HUES64 (cell line): ENCODE data around the gene GRIN2A.

Experiments
- H3K27ac ChIP-seq: 2 replicates; pipeline ENCODE4 v1.7.0; 2013; ENCODE audit warnings: low read depth, low read length, inconsistent platforms
- H3K27me3 ChIP-seq: 2 replicates; pipeline ENCODE4 v1.6.1; 2013; ENCODE audit warnings: mild to moderate bottlenecking, low read length; ENCODE audit not compliant: insufficient read depth
- H3K36me3 ChIP-seq: 2 replicates; pipeline ENCODE4 v1.6.1; 2013; ENCODE audit warnings: mild to moderate bottlenecking, low read length; ENCODE audit not compliant: insufficient read depth
- H3K4me1 ChIP-seq: 2 replicates; pipeline ENCODE4 v1.6.1; 2013; ENCODE audit warnings: mild to moderate bottlenecking, low read length, moderate library complexity; ENCODE audit not compliant: insufficient read depth
- H3K4me3 ChIP-seq: 2 replicates; pipeline ENCODE4 v1.5.1; 2013; ENCODE audit warnings: mild to moderate bottlenecking, low read length, moderate library complexity
- H3K9ac ChIP-seq: 2 replicates; pipeline ENCODE4 v1.6.1; 2013; ENCODE audit warnings: mild to moderate bottlenecking, low read depth, low read length
- H3K9me3 ChIP-seq: 2 replicates; pipeline ENCODE4 v1.6.1; 2013; ENCODE audit warnings: low read depth, low read length; ENCODE audit not compliant: insufficient read depth
- WGBS: fragments of 150-250, 120-280 bp; methylation state at CpG from one replicate; pipeline ENCODE4 v1.1.7; 2013; ENCODE audit warnings: missing lambda C conversion rate; 5-methylcytosine and 5-hydroxymethylcytosine counted together

Gene GRIN2A

GRCh38 chr16:10086620-10087019, 95.6 kb downstream of the GRIN2A start:
- no peak overlapping the region for H3K27ac ChIP-seq
- no peaks in the 10 kb centered on the region for H3K9me3 ChIP-seq
- WGBS: 65% methylated on average over 3 of the region's 3 CpGs
- no peak overlapping the region for H3K4me3 ChIP-seq
- no peaks in the 10 kb centered on the region for H3K36me3 ChIP-seq
- H3K4me1 ChIP-seq: no peaks in the 10 kb centered on the region
- no peak overlapping the region for H3K9ac ChIP-seq
- H3K27me3 ChIP-seq: no peaks in the 10 kb centered on the region

DNA sequence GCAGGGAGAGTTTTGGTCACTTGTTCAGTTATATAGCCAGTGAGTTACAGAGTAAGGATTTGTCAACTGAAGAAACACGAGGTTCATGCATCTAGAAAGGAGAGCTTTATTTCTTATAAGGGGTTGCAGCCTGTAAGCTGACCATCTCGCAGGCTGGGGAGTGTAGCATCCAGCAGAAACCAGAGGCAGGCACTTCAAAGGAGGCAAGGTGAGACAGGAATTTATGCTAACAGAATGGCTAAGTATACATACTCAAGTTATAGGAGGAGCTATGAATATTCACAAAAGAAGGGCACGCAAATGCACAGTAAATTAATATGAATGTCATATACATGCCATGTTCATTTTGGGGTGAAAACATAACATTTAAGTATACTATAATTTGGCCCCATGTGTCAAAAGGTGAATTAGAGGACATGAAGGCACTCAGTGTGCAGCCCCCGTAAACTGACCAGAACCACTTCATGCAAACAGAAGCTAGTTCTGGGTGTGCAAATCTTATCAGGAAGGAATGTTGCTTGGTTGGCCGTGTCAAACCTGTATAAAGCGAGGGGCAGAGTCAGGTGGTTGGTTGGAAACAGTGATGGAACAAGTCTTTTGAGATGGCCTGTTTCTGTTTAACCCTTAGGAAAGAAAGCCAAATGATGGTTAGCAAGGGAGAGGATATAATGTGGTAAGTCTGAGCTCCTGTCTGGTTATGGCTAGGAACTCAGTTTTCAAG, 97.0 kb downstream of the GRIN2A start:
- Histone ChIP-seq H3K9ac (no peak overlapping the region), H3K27me3 (no peaks in the 10 kb centered on the region), H3K36me3 (no peaks in the 10 kb centered on the region), H3K4me3 (no peak overlapping the region), H3K27ac (no peak overlapping the region), H3K4me1 (peaks cover 7% of the 10 kb centered on the region; the same call in 1 of the 2 replicates), H3K9me3 (no peaks in the 10 kb centered on the region)
- 88% methylated on average over 5 of the region's 6 CpGs for WGBS

- H3K4me3 ChIP-seq: no peak overlapping the region
- no peak overlapping the region for H3K27ac ChIP-seq
- H3K27me3 ChIP-seq: no peaks in the 10 kb centered on the region
- H3K4me1 ChIP-seq: peaks cover 13% of the 10 kb centered on the region; the same call in 1 of the 2 replicates
- no peaks in the 10 kb centered on the region for H3K36me3 ChIP-seq
- WGBS: 87% methylated on average over 5 of the region's 5 CpGs
- H3K9me3 ChIP-seq: no peaks in the 10 kb centered on the region
- no peak overlapping the region for H3K9ac ChIP-seq
These were observed 98.9 kb downstream of the GRIN2A start for GRCh38 chr16:10083301-10083700.

- no peaks in the 10 kb centered on the region for H3K27me3 ChIP-seq
- H3K27ac ChIP-seq: no peak overlapping the region
- no peak overlapping the region for H3K4me3 ChIP-seq
- no peaks in the 10 kb centered on the region for H3K9me3 ChIP-seq
- no peaks in the 10 kb centered on the region for H3K36me3 ChIP-seq
- WGBS: 90% methylated on average over 1 of the region's 1 CpG
- H3K9ac ChIP-seq: no peak overlapping the region
- H3K4me1 ChIP-seq: peaks cover 13% of the 10 kb centered on the region; the same call in 1 of the 2 replicates
These were observed 100.9 kb downstream of the GRIN2A start for GRCh38 chr16:10081201-10081940.

GRCh38 chr16:10080051-10080772, 102.0 kb downstream of the GRIN2A start:
- Histone ChIP-seq H3K9me3 (no peaks in the 10 kb centered on the region), H3K4me3 (no peak overlapping the region), H3K27me3 (no peaks in the 10 kb centered on the region), H3K9ac (no peak overlapping the region), H3K4me1 (peaks cover 19% of the 10 kb centered on the region; the same call in 1 of the 2 replicates), H3K27ac (no peak overlapping the region), H3K36me3 (no peaks in the 10 kb centered on the region)
- 72% methylated on average over 9 of the region's 9 CpGs for WGBS

- no peaks in the 10 kb centered on the region for H3K36me3 ChIP-seq
- no peaks in the 10 kb centered on the region for H3K9me3 ChIP-seq
- H3K27me3 ChIP-seq: no peaks in the 10 kb centered on the region
- no peak overlapping the region for H3K4me3 ChIP-seq
- no peak overlapping the region for H3K27ac ChIP-seq
- peaks cover 19% of the 10 kb centered on the region; the same call in 1 of the 2 replicates for H3K4me1 ChIP-seq
- H3K9ac ChIP-seq: no peak overlapping the region
- WGBS: 38% methylated on average over 7 of the region's 7 CpGs
These were observed 103.7 kb downstream of the GRIN2A start for GRCh38 chr16:10078541-10078949.

DNA sequence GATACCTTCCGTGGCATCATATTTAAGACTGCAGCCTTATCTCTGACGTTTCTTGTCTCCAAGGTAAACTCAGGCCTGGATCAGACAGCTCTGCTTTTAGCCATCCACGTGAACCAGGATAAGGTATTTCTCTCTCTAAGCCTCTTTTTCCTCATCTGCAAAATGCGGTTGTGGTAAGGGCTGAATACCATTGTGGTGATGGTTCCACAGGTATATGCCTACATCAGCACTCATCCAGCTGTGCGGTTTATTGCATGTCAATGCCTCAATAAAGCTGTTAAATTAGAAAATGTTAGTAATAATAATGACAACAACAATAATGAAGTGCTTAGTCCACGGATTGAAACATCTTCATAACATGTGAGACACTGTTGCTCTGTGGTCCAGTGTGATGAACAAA, 104.4 kb downstream of the GRIN2A start:
- 94% methylated on average over 5 of the region's 6 CpGs for WGBS
- Histone ChIP-seq H3K27ac (no peak overlapping the region), H3K36me3 (no peaks in the 10 kb centered on the region), H3K4me3 (no peak overlapping the region), H3K9ac (no peak overlapping the region), H3K9me3 (no peaks in the 10 kb centered on the region), H3K27me3 (no peaks in the 10 kb centered on the region), H3K4me1 (peaks cover 19% of the 10 kb centered on the region; the same call in 1 of the 2 replicates)

- H3K9ac ChIP-seq: no peak overlapping the region
- peaks cover 16% of the 10 kb centered on the region; the same call in 1 of the 2 replicates for H3K4me1 ChIP-seq
- H3K27me3 ChIP-seq: no peaks in the 10 kb centered on the region
- H3K9me3 ChIP-seq: no peaks in the 10 kb centered on the region
- 68% methylated on average over 5 of the region's 5 CpGs for WGBS
- H3K4me3 ChIP-seq: no peak overlapping the region
- no peak overlapping the region for H3K27ac ChIP-seq
- no peaks in the 10 kb centered on the region for H3K36me3 ChIP-seq
These were observed 106.2 kb downstream of the GRIN2A start for GRCh38 chr16:10076037-10076436.

DNA sequence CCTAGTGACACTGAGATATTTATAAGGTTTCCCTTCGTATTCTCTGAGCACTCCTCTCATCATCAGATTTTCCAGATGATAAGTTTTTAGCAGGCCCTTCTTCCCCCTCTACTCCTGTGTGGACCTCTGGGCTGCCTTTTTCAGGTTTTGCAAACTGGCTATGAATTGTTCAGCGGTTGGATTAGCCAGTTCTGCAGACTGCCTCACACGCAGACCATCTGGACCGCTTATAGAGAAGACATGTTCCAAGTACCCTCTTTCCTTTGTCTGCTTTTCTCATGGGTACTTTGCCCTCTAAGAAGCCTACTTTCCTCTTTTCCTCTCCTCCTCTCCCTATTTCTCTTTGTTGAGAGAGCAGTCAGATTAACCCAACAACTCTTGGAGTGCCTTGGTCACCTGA, 111.6 kb downstream of the GRIN2A start:
- H3K4me1 ChIP-seq: no peaks in the 10 kb centered on the region
- H3K4me3 ChIP-seq: no peak overlapping the region
- no peaks in the 10 kb centered on the region for H3K27me3 ChIP-seq
- no peak overlapping the region for H3K9ac ChIP-seq
- H3K36me3 ChIP-seq: no peaks in the 10 kb centered on the region
- 92% methylated on average over 4 of the region's 4 CpGs for WGBS
- no peak overlapping the region for H3K27ac ChIP-seq
- no peaks in the 10 kb centered on the region for H3K9me3 ChIP-seq

DNA sequence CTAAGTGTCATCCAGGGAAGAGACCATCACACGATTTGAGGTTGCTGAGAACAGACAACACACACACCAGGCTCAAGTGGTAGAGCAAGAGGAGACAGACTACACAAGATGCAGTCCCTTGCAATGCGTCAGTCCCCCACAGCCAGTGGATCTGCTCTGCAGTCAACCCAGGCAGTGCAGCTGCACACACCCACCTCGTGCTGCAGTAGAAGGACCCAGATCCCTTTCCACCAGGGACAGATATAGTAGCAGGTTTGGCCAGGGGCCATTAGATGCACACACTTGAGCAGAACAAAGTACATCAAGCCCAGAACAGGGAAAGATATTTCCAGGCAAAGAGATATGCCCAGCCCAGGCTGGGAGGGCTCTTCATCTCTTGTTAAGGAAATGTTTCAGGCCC, 112.9 kb downstream of the GRIN2A start:
- Histone ChIP-seq H3K9me3 (no peaks in the 10 kb centered on the region), H3K4me3 (no peak overlapping the region), H3K9ac (no peak overlapping the region), H3K27ac (no peak overlapping the region), H3K4me1 (no peaks in the 10 kb centered on the region), H3K36me3 (no peaks in the 10 kb centered on the region), H3K27me3 (no peaks in the 10 kb centered on the region)
- WGBS: 88% methylated on average over 3 of the region's 3 CpGs

DNA sequence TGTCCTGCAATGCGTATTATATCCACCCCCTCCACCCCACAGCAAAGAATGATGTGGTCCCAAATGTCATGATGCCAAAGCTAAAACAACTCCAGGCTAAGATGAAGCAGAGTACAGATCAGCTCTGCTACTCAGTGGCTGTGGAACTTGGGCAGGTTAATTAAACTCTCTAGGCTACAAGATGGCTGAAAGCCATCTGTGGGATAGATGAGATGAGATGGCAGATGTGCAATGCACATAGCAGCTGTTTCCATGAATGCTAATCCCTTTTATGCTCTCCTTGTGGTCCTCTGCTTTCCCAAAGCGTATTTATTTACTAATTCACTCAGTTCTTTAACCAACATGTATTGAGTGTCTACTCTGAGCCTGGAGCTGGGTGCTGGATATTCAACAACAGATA, 114.4 kb downstream of the GRIN2A start:
- H3K27ac ChIP-seq: no peak overlapping the region

More for the DNA sequence above, 114.4 kb downstream of the GRIN2A start:
- no peaks in the 10 kb centered on the region for H3K36me3 ChIP-seq
- 69% methylated on average over 2 of the region's 2 CpGs for WGBS
- H3K9me3 ChIP-seq: no peaks in the 10 kb centered on the region
- no peak overlapping the region for H3K4me3 ChIP-seq
- no peaks in the 10 kb centered on the region for H3K27me3 ChIP-seq
- no peak overlapping the region for H3K9ac ChIP-seq
- H3K4me1 ChIP-seq: no peaks in the 10 kb centered on the region
